ENCODE results near the gene NRG3. TPM values are rescaled to one million over a fixed set of nuclear protein-coding genes. Genes with fewer than 3 reads are reported as not detected.

The NRG3 gene
- total RNA-seq, 1 donor from 2014 or later, result 32.2 TPM

DNA sequence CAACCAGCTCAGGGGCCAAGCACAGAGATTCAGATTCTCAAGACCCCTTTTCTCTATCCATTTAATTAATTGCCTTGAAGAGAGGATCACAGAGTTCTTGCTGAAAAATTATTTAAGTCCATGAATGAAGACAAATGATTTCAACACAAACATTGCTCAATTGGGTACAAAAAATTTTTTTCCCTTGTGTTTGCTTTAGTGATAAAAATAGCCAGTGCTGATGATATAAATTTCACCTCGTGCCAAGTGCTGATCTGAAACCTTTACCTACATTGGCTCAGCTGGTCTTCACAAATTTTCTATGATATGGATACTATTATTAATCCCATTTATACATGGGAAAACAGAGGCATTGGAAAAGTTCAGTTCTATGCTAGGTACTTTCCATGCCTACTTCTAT lies 377.1 kb downstream of the NRG3 start:
- TF ChIP-seq, protein P1, sequence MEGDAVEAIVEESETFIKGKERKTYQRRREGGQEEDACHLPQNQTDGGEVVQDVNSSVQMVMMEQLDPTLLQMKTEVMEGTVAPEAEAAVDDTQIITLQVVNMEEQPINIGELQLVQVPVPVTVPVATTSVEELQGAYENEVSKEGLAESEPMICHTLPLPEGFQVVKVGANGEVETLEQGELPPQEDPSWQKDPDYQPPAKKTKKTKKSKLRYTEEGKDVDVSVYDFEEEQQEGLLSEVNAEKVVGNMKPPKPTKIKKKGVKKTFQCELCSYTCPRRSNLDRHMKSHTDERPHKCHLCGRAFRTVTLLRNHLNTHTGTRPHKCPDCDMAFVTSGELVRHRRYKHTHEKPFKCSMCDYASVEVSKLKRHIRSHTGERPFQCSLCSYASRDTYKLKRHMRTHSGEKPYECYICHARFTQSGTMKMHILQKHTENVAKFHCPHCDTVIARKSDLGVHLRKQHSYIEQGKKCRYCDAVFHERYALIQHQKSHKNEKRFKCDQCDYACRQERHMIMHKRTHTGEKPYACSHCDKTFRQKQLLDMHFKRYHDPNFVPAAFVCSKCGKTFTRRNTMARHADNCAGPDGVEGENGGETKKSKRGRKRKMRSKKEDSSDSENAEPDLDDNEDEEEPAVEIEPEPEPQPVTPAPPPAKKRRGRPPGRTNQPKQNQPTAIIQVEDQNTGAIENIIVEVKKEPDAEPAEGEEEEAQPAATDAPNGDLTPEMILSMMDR (IDR thresholded peaks at IDR 0.05; ENCODE audit: unreplicated experiment), result no peak
- Mint-ChIP-seq H3K9me3 (ENCODE audit: low read depth) (no peaks in the 10 kb centered on the region), H3K27ac (no peak overlapping the region), H3K36me3 (ENCODE audit: insufficient read depth) (peaks cover 1% of the 10 kb centered on the region), H3K4me3 (ENCODE audit: low read depth) (no peak overlapping the region), H3K27me3 (no peaks in the 10 kb centered on the region), H3K4me1 (ENCODE audit: low read depth) (peaks cover 2% of the 10 kb centered on the region)
- no peak for DNase-seq (ENCODE audit: low spot score, unreplicated experiment)

DNA sequence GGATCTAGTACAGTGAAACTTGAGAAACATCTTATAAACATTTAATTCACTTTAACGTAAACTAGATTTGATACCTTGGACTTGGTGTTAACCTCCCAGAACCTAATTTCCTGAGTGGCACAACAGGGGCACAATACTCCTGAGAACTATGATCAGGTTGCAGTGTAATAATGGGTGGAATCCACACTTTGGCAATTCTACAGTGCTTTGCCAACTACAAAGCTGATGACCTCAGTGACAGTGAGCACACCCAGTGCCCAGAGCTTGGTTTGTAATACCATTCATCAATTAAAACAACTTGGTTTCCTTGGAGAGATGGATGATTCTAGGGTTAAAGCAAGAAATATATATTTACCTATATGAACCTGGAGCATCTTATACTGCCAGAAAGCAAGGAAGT lies 379.2 kb downstream of the NRG3 start:
- Mint-ChIP-seq H3K27ac (no peak overlapping the region), H3K36me3 (ENCODE audit: insufficient read depth) (peaks cover 1% of the 10 kb centered on the region), H3K9me3 (ENCODE audit: low read depth) (no peaks in the 10 kb centered on the region), H3K27me3 (no peaks in the 10 kb centered on the region), H3K4me1 (ENCODE audit: low read depth) (peaks cover 2% of the 10 kb centered on the region), H3K4me3 (ENCODE audit: low read depth) (no peak overlapping the region)
- no peak for DNase-seq (ENCODE audit: low spot score, unreplicated experiment)
- TF ChIP-seq, protein P1 (IDR thresholded peaks at IDR 0.05; ENCODE audit: unreplicated experiment), result no peak

DNA sequence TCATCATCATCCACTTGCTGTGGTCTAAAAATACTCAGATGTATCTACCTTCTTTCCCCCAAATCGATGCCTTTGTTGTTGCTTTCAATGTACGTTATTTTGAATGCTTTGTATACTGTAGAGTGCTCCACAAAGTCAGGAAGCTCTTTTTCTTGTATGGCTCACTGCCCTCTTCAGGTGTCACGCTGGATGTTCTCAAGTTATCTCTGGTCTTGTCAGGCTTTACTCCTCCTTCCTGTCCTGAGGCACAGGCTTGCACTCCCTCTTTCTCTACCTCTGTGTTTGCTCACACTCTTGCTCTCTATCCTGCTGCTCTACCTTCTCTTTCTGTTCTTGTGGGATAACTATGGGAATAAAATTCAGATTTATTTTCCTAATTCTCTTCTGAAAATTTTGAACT lies 381.3 kb downstream of the NRG3 start:
- Mint-ChIP-seq H3K4me1 (ENCODE audit: low read depth) (peaks cover 2% of the 10 kb centered on the region), H3K36me3 (ENCODE audit: insufficient read depth) (peaks cover 1% of the 10 kb centered on the region), H3K9me3 (ENCODE audit: low read depth) (no peaks in the 10 kb centered on the region), H3K27me3 (no peaks in the 10 kb centered on the region), H3K4me3 (ENCODE audit: low read depth) (no peak overlapping the region), H3K27ac (no peak overlapping the region)
- DNase-seq (ENCODE audit: low spot score, unreplicated experiment), result no peak
- TF ChIP-seq, protein P1 (IDR thresholded peaks at IDR 0.05; ENCODE audit: unreplicated experiment), result no peak

DNA sequence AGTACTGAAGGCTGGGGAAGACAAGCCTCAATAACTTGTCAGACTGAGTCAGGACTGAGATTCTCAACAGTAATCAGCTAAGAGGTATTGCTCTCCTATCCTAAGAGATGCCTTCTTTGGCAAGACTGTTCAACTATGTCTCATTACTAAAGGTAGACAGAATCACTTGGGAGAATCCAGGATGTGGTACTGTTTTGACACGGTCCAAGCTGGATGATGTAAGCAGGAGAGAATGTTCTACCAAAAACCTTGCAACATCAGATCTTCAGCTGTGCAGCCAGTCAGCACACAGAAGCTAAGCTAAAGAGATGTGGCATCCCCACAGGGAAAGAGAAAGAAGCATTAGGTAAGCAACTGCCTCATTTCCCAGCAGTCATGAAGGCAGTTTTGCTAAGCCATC lies 391.4 kb downstream of the NRG3 start:
- TF ChIP-seq, protein P1 (IDR thresholded peaks at IDR 0.05; ENCODE audit: unreplicated experiment), result no peak
- no peaks in the 10 kb centered on the region for H3K36me3 Mint-ChIP-seq (ENCODE audit: insufficient read depth)
- peaks cover 2% of the 10 kb centered on the region for H3K4me1 Mint-ChIP-seq (ENCODE audit: low read depth)
- H3K9me3 Mint-ChIP-seq (ENCODE audit: low read depth), result peaks cover 3% of the 10 kb centered on the region
- no peaks in the 10 kb centered on the region for H3K27me3 Mint-ChIP-seq
- no peak overlapping the region for H3K27ac Mint-ChIP-seq
- no peak overlapping the region for H3K4me3 Mint-ChIP-seq (ENCODE audit: low read depth)
- no peak for DNase-seq (ENCODE audit: low spot score, unreplicated experiment)

DNA sequence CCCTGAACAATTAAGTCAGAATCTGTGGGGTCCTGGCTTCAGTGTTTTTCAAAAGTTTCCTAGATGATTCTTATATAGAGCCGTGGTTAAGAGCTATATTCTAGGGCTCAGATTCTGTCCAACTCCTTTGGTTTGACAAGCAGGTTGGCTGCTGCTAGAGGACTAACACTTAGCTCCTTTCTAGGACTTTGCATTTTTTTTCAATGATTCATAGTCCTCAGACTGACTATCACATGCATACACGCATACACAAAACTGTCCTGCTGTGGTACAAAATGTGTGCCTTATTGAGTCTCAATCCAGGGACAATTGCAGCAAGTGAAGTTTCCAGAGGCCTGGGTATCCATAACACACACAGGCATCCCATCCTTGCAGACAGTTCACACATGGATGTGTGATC lies 392.0 kb downstream of the NRG3 start:
- no peak for DNase-seq (ENCODE audit: low spot score, unreplicated experiment)
- H3K27me3 Mint-ChIP-seq, result no peaks in the 10 kb centered on the region
- peaks cover 2% of the 10 kb centered on the region for H3K4me1 Mint-ChIP-seq (ENCODE audit: low read depth)
- no peak overlapping the region for H3K27ac Mint-ChIP-seq
- H3K36me3 Mint-ChIP-seq (ENCODE audit: insufficient read depth), result no peaks in the 10 kb centered on the region
- TF ChIP-seq, protein P1 (IDR thresholded peaks at IDR 0.05; ENCODE audit: unreplicated experiment), result no peak
- H3K4me3 Mint-ChIP-seq (ENCODE audit: low read depth), result no peak overlapping the region
- peaks cover 3% of the 10 kb centered on the region for H3K9me3 Mint-ChIP-seq (ENCODE audit: low read depth)
